GM19324 (cell line): ENCODE measurements around the gene AKAP13.
"Not testable (repeated sequence)": the region's sequence is repeated elsewhere in the genome, so short reads cannot be mapped to it uniquely, and the experiment has no call there.

Experiments
- ATAC-seq: cut with Tn5 transposase; IDR thresholded peaks from one replicate; pipeline ENCODE4 v1.9.1; 2021; ENCODE audit warnings: mild to moderate bottlenecking, moderate library complexity; ENCODE audit not compliant: unreplicated experiment, low FRiP score

Gene AKAP13

DNA sequence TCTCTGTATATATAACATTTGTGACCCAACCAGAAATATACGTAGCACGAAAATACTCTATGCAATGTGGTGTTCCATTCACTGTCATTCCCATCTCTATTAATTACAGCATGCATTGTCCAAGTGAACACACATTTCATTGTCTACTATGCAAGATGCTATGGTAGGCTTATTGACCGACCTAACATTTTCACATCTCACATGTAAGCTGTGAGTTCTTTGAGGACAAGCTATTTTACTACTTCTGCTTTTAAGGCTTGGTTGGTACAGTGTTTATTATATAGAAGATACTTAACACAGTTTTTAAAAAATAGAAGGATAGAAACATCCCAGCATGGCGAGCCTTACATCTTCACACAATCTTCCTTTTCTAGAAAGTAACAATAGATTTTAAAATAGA is 249.9 kb downstream of the AKAP13 start:
- no peak for ATAC-seq

DNA sequence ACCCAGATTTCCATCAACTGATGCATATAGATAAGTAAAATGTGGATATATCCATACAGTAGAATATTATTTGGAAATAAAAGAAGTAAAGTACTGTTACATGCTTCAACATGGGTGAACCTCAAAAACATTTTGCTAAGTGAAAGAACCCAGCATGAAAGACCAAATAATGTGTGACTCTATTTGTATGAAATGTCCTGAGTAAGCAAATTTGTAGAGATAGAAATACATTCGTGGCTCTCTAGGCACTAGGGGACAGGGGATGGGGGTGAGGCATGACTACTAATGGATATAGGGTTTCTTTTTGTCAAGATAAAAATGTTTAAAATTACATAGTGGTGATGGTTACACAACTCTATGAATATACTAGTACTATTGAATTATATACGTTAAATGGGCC is 250.6 kb downstream of the AKAP13 start:
- ATAC-seq: no peak

DNA sequence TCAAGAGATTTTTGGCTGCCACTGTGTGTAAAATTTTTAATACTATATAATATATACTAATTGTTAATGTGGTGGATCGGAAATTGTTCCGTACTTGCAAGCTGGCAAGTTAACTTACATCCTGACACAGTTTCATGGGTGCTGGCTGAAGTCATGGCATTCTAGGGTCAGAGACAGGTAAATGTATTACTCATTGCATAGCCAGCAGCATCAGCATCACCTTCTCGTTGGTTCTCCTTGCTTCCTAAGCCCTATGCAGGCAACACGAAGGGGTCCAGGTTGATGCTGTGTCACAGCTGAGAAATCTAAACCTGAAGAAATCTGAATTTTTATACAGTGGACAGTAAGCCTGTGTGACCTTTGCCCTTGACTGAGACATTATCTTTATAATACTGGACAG is 251.6 kb downstream of the AKAP13 start:
- ATAC-seq: no peak

DNA sequence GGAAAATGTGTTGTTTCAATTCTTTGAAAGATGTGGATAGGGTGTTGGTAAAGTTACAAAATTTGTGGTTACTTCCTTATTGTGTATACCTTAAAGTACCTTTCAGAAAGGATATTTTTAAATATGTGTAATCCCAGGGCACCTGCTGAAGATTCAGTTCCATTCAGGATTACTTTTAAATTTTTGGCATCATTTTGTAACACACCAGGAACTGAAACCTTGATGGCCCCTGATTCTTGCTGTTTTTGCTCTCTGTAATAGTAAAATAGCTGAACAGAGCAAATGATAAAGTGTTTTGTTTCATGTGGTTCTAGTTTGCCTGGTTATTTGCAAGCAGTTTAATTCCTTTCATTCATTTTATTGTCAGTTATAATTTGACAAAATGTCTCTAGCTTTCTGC is 253.5 kb downstream of the AKAP13 start:
- ATAC-seq: no peak

DNA sequence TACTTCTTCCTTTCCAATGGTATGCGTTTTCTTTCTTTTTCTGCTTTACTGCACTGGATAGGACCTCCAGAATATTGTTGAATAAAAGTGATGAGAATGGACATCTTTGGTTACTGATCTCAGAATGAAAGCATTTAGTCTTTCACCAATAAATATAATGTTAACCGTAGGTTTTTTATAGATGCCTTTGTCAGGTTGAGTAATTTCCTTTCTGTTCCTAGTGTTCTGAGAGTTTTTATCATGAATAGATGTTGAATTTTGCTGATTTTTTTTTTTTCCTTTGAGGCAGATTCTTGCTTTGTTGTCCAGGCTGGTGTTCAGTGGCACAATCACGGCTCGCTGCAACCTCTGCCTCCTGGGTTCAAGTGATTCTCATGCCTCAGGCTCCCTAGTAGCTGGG is 255.9 kb downstream of the AKAP13 start:
- ATAC-seq: no peak

DNA sequence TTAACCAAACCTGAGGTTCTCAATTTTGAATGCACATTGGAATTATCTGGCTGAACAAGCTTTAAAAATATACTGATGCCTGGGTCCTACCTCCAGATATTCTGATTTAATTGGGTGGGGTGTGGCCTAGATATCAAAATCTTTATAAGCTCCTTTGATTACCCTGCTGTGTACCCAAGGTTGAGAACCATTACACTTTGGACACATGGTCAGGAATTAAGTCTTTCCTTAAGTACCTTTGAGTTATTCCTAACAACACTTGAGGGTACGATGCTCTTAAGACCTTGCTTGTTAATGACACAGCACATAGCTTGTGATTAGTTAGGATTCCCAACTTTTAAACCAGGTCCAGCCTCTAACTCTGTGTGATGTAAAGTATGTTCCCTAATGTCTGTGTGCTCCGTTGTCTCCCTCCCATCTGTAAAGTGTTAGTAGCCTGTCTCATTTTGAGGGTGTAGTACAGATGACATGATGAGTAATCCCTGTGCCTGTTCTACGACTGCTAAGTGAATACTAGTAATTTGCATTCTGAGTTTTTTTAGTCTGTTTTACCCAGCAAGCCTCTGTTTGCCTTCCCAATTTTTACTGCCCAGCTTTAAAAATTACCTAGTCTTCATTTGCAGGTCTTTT is 259.5 kb downstream of the AKAP13 start:
- ATAC-seq: no peak

DNA sequence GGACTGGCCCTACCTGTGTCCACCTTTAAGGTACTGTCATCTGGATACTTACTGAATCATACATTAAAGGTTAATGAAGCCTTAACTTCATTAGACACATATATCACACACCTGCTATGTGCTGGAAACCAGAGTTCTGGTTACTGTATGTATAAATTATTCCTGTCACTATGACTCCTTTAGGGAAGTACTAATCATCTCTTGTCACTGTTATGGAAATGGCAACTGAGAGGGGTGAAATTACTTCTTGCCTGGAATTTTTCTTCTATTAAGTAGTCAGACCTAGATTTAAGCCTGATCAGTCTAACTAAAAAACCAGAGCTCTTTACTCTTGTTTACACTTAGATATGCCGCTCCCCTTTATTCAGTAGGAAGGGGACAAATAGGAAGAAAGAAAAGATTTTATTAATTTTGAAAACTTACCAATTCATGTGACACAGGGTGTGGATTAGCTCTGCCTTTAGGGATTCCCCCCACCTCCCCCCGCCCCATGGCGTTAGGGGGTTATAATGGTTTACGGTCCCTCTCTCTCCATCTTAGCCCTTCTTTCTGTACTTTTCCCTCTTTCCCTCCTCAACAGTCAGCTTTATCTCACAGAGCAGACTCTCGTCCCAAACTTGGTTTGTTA is 261.8 kb downstream of the AKAP13 start:
- ATAC-seq: no peak

DNA sequence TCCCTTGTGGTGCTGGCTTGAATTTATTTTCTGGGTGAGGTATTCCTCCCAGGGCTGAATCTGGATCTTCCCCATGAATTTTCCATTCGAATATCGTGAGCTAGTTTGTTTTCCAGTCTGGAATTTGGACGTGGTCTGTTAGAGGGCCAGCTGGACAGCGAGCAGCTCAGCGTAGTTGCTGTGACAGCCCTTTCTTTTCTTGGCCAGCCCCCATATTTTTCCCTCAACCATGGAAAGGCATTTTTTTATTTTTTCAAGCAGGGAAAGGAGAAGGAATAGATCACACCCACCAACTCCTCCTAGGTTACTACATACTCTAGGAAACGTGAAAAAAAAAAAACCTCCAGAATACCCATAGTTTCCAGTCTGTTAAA is 262.3 kb downstream of the AKAP13 start:
- ATAC-seq: no peak

DNA sequence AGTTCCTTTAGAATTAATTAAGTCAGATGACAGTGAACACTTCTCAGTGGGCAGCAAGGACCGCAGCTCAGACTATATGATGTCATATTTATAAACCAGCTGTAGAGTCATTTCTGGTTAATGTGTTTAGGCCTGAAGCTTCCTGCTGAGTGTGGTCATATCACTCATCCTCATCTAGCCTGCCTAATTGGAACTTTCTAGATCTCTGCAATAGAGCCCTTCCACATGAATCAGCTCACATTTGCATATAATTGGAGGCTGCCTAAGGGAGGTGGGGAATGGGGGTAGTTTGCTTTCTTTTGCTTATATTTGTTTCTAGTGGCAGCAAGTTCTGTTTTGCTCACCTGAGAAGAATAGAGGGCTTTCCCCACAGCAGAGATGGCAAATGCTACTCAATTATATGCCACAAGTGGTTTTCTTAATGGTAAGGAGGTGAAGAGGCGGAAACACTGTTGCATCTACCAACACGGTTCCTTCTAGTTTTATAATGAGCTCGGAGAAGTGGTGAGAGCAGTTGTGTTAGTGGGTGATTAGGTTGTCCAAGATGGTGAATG is 266.2 kb downstream of the AKAP13 start:
- ATAC-seq: peak; percentile 60

DNA sequence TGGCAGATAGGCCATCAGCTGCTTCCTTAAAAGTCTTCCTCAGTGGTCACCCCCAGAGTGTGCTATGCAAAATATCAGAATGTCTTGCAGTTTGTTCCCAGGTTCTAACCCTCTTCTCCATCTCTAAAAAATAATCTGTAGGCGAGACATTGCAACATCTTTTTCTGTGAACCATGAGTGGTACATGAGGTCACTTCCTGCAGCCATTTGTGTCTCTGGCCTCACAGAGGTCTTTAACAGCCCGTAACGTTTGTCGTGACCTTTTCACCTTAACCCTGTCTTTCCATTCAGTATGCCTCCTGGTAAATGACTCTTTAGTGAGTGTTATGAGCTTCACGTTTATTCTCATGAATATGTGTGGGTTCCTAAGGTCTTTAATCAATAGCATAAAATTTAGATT is 269.0 kb downstream of the AKAP13 start:
- ATAC-seq: no peak

DNA sequence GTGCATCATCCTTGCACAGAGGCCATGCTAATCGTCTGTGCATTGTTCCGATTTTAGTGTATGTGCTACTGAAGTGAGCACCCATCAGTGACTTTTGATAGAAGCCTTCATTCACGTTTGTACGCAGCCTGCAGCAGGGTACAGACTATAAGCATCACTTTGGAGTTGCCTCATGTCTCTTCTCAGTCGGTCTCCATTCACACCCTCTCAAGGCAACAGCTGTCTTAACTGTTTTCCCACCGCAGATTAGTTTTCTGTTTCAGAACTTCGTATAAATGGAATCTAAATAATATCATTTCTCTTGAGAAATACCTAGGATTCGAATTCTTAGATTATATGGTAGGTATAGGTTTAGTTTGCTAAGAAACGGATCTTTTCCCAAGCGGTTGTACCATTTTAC is 271.1 kb downstream of the AKAP13 start:
- ATAC-seq: no peak

DNA sequence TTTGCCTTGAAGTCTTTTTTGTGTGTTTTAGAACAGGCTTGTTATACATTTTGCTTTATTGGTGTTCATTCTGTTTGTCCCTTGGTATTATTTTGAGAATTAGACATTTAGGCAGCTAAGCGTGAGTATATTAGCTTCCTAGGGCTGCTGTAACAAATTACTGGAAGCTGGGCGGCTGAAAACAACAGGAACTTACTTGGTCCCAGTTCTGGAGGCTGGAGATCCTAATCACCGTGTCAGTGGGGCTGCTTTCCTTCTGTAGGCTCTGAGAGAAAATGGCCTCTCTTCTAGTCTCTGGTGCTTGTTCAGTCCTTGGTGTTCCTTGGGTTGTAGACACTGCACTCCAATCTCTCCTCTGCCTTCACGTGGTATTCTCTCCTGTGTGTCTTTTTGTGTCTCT is 272.1 kb downstream of the AKAP13 start:
- no peak for ATAC-seq

DNA sequence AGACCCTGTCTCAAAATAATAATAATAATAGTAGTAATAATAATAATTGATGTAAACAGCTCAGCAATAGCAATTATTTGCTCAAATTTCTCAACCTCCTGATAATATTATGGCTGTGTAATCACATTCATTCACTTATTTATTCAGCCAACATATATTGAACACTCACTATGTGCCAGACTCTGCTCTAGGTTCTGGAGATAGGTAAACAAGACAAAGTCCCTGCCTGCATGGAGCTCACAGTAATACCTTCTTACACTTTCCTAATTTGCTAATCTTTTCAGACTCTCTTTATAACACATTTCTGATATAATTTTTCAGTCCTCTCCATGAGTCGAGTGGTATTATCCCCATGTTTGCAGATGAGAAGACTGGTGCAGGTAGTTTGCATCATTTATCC is 276.7 kb downstream of the AKAP13 start:
- ATAC-seq: no peak

DNA sequence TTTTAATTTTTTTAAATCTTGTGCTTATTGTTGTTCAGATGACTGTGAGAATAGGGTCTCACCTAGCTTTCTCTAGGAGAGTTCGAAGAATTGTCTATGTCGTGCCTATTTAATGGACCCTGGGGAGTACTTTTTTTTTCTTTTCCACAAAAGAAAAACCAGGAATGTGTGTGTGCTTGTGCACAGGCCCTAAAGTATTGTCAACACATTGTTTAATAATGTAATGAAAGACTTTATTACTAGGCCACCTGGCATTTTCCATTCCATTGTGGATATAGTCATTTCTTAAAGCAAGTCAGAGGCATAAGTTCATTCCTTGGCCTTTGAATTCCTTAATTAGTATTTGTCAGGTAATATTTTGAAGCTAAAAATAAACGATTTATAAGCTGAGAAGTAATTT is 278.4 kb downstream of the AKAP13 start:
- ATAC-seq: no peak

DNA sequence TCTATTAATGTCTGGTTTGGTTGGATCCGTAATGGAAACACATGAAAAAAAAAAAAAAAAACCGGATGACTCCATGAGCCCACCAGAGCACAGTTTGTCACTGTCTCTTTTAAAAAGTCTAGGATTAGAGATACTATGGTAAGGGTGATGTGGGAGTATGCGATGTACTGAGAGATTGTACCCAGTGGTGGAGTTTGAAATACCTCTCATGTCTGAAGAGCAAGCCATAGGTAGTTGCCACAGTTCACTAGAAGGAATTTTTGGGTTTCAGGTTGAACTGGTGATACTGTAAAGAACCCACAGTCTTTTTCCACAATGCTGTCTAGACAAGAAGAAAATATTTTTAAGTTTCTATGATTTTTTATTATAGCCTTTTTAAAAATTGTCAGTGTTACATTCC is 281.5 kb downstream of the AKAP13 start:
- ATAC-seq: no peak

DNA sequence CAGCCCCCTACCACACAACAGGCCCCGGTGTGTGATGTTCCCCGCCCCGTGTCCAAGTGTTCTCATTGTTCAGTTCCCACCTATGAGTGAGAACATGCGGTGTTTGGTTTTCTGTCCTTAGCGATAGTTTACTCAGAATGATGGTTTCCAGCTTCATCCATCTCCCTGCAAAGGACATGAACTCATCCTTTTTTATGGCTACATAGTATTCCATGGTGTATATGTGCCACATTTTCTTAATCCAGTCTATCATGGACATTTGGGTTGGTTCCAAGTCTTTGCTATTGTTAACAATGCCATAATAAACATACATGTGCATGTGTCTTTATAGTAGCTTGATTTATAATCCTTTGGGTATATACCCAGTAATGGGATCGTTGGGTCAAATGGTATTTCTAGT is 285.3 kb downstream of the AKAP13 start:
- not testable (repeated sequence) for ATAC-seq

DNA sequence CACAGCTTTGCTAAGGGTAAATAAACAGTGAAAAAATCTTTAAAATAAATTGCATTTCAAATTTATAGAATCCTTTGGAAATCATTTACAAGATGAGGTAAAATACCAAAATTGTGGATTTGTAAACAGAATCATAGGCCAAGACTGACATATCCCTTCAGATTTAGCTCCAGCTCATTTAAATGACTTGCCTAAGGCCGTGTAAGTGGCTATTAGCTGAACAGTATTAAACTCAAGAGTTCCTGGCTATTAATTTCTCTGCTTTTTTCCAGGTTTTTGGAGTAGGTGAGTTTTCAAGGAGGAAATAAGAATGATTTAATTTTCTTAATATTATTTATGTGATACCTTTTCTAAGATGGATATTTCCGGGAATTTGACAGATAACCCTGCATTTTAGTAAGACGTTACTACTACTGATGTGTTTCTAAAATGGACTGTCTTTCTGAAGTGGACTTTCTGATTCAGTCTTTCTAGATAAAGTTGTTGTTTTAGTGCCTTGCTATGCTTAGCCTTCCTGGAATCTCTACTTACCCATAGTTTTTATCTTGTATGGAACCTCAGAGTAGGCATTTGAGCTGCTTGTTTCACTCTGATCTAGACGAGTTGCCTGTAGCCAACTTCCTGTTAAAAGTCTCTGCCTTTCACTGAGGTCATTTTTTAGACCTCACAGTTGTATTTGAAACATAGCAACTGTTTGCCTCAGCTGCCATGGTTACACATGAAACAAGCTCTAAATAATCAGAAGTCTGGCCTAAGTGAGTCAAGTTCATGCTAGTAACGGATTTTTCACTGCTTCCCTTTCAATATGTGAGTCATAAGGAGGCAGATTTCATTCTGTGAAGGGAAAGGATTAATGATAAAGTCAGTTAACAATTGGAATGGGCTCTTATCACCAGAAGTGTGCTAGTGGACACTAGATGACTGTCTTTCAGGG is 287.4 kb downstream of the AKAP13 start:
- ATAC-seq: peak; percentile 70

DNA sequence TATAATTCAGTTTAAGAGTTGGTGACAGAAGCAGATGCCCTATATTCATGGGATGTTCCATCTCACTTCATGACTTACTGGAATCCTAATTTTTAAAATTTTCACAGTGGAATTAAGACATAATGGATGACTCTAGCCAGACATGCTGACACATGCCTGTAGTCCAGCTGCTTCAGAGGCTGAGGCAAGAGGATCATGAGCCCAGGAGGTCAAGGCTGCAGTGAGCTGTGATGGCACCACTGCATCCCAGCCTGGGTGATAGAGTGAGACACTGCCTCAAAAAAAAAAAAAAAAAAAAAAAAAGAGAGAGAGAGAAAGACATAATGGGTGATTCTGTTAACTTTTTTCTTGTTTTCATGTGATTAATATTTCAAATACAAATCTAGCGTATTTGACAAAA is 290.8 kb downstream of the AKAP13 start:
- no peak for ATAC-seq

DNA sequence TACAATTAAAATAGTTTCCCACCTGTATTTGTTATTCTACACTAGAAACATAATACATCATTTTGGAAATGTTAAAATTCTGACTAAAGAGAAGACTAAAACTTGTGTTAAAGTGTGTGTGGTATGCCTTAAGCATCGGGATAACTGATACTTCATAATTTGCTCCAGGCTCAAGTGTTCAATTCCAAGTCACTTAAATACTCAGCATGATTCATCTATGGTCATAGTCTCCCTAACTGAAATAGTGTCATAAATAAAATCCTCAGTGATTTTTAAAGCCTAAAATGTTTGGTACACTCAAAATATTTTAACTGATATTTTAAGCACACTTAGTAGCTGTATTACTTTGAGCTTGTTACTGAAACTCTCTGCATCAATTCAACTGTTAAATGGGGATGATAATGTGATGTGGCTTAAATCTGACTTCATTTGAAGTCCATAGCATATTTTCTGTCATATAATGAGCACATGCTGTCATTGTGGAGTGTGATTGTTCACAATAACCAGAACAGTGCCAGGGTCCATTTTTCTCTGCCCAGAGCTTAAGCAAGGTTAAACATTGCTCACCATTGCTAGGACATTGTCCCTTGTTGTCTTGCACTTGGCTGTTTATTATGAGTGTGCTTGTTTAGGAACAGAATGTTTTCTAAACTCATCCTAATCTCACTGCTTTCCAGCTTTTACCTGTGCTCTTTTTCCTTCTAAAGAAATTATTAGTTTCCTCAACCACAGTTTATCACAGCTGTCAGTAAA is 292.1 kb downstream of the AKAP13 start:
- no peak for ATAC-seq

DNA sequence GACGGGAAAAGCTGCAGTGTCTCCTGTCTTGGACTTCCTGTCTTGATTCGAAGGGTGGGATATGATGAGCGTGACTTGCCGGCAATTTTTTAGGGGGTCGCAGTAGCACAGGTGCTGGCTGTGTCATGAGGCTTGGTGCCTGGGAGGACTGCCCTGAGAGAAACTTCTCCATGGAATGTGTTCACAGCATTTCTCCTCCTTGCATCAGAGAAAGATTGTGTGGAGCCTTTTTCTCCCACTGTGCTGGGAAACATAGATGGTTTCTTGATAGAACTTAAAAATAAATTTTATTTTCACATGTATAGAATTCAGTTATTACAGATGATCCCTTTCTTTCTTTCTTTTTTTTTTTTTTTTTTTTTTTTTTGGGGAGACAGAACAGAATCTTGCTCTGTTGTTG is 292.9 kb downstream of the AKAP13 start:
- ATAC-seq: no peak
